HG03460 (cell line): ENCODE data around the gene PRND.

Experiments
- ATAC-seq: cut with Tn5 transposase; IDR thresholded peaks from one replicate; pipeline ENCODE4 v1.9.1; 2021; ENCODE audit not compliant: unreplicated experiment

Gene PRND

GRCh38 chr20:4775322-4776078, 53.8 kb downstream of the PRND start:
- no peak for ATAC-seq

- no peak for ATAC-seq
Observed at GRCh38 chr20:4776079-4776630, 54.4 kb downstream of the PRND start.
